Right renal pelvis (tissue), 4 donors: ENCODE measurements around the gene LITAFD. TPM values are rescaled to one million over a fixed set of nuclear protein-coding genes. Genes with fewer than 3 reads are reported as not detected.
"Not testable (repeated sequence)": the region's sequence is repeated elsewhere in the genome, so short reads cannot be mapped to it uniquely, and the experiment has no call there.

Experiments used
- DNase-seq, 4 donors: peaks; one replicate each; pipeline ENCODE4 v3.0.0-alpha.2; 2013; ENCODE audit warnings: low read depth in 4 of 4, low spot score in 3 of 4, missing footprints in 1 of 4
- polyA plus RNA-seq, 4 donors: library from polyadenylated mRNA; unstranded; fragments of 120-200 nt; gene quantifications; one replicate each; pipeline ENCODE4 v1.2.1, GENCODE V29; 2013; ENCODE audit not compliant: insufficient read length in 4 of 4

LITAFD gene
- polyA plus RNA-seq: under 1 TPM in 1 of 4 donors, not detected in 3; 0.20 TPM

DNA sequence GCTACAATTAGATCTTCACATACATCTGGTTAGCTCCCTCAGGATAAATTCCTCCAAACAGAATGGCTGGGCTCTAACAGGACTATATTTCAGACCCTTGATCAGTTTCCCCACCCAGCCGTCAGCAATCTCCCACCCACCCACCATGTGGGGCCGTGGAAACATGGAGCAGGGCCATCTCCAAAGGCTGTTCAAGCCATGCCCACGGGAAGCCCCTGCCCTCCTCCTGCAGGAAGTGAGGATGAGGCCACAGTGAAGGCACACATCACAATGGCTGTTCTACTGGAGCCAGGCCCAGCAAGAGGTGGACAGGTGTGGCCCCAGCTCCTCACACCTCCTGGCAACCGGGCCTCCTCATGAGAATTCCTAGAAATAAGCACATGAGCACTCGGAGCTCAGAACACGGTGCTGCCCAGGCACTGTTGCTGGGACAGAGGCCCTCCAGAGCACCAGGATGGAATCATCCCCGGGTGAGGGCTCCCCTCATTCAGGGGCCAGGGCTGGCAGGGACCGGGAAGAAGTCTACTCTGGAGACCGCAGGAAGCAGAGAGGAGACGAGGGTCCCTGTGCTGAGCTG lies at the start of gene LITAFD:
Gene LITAFD, plus strand, starts transcription at position 311 of the 577 bp plus-strand sequence. CDS start 2,005 bp downstream, outside the sequence.
- DNase-seq: no peak

DNA sequence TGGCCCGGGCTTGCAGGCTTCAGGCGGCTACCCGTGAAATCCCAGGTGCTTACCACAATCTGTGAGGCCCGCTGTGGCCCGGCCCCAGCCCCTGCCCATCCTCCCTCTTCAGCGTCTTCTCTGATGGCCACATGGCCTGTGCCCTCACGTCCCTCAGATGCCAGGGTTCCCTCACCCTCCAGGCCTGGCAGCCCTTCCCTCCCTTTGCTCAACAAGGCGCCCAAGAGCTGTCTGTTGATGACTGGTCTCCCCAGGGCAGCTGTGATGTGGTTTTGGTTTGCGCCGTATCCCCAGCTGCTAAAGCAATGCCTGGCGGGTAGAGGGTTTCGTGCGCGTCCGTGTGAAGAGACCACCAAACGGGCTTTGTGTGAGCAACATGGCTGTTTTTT lies 49.4 kb upstream of the LITAFD start:
- no peak for DNase-seq

DNA sequence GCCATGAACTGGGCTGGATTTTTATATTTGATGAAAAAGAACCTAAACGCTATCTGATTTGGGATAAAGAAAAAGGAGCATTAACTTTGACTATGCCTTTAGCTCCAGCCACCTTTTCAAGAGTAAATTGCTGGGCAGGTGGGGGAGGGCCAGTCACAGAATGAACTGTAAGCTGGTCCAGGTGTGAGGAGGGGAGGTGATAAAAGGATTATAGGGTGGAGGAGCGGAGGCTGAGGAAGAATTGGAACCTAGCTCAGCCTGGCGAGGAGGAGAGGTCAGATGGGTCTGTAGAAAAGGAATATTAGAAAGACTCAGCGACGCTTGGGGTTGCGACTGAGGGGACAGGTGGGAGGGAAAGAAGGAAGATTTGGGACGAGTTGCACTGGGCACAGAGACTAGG lies 45.4 kb upstream of the LITAFD start:
- DNase-seq: not testable (repeated sequence)

DNA sequence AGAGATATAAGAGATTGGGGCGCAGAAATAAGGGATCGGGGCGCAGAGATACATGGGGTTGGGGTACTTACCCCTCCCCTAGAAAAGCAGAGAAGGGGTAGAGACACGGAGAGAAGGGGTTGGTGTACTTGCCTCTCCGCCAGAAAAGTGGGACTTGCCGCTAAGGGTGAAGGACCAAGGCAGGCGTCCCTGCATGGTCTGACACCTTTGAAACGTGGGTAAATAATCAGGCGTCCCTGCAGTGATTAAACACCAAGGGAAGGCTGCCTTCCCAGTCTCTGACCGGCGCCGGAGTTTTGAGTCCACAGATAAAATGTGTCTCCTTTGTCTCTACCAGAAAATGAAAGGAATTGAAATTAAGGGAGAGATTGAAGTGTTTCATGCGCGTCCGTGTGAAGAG lies 44.6 kb upstream of the LITAFD start:
- not testable (repeated sequence) for DNase-seq

DNA sequence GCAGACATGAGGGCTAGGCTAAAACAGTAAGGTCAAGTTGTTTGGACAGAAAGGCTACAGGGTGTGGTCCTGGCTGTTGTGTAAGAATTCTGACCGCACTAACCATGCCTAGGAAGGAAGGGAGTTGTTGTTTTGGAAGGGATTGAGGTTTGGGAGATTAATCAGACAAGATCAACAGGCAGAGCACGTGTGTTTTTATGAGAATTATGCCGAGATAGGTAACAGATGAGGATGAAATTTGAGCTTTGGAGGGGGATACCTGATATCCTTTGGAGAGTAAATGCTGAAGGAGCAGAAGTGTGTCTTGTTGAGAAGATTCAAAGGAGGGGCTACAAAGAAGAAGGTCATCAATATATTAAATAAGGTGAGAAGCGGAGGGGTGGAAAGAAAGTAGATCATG lies 40.1 kb upstream of the LITAFD start:
- DNase-seq: not testable (repeated sequence)

DNA sequence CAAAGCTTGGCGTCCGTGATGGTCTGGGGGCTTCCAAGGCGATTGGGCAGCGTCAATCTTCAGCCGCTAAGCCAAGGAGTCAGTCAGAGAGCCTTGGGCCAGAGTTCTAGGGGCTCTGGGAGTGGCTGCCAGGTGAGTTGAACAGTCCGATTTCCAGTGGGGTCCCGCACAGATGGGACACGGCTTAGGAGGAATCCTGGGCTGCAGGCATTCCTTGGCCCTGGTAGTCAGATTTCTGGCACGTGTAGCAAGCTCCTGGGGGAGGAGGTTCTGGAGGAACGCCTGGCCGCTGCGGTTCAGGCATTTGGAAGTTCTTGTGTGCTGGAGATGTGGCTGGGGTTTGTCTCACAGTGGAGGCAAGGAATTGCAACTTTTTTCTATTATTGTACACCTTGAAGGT lies 38.9 kb upstream of the LITAFD start:
- DNase-seq: not testable (repeated sequence)

DNA sequence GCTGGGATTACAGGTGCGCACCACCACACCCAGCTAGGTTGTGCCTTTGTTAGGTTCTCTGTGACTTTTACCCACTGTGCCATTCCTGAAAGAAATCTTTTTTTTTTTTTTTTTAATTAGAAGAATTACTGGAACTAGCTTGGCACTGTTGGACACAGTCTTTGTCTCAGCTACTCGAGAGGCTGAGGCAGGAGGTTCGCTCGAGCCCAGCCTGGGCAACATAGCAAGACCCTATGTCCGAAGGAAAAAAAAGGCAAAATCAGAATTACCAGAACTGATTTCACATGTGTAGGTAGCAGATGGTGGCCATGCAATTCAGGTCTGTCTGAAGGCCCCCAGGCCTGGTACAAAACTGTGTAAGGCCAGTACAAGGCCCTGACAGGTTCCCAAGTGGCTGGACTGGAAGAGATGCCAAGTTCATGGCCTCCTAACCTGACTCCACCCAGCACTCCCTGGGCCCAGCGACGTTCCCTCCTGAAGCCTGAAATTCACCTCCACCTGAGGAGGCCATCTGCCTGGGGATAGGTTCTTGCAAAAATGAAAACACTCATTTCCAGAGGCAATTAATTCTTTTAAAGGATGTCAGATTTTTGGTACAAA lies 36.4 kb upstream of the LITAFD start:
- DNase-seq: no peak

DNA sequence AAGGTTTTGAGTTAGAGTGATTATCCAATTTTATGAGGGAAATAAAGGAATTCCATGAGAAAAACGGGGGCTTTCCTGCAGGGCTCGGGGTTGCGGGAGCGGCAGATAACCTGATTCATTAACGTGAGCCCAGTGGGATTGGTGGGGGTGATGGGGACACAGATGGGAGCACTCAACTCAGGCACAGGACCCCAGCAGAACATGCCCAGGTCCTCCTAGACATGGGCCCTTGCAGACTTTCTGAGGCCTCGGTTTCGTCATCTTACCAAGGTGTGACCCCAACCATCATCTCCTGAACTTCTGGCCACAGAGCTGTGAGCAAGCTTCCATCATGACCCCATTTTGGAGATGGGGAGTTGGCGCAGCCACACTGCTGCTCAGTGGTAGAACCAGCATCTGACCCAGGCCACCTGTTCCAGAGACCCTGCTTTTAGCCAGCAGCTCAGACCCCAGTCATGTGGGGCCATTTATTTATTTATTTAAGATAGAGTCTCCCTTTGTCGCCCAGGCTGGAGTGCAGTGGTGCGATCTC lies 35.7 kb upstream of the LITAFD start:
- no peak for DNase-seq

DNA sequence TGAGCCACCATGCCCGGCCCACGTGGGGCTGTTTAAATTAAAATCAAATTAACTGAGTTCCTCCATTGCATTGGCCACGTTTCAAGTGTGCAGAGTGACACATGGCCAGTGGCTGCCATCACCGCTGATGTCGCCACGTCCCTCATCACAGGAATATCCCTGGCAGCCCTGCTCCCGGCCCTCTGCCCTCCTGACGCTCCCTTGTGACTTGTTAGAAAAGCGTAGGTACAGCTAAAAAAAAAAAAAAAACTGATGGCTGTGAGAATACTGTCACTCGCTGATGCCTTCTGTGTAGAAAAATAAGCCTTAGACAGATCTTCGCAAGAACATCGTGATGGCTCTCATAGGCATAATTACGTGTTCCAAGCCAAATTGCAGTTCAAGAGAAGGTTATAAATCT lies 35.0 kb upstream of the LITAFD start:
- no peak for DNase-seq

DNA sequence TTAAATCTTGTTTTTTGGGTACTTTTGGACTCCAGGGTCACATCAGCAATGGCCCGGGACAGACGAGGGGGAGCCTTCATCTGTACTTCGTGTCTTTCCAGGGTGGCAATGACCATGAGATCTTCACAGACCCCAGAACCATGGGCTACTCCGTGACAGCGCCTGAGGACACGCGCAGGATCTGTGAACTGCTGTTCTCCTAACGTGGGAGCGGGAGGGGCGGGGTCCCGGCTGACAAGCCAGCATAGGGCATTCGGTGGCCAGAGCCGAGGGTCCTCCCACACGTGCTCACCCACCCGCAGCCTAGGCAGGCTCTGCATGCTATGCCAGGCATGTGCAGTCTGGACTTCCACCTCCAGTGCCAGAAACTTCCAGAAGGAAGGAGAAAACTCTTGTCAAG lies 34.5 kb upstream of the LITAFD start:
- no peak for DNase-seq

DNA sequence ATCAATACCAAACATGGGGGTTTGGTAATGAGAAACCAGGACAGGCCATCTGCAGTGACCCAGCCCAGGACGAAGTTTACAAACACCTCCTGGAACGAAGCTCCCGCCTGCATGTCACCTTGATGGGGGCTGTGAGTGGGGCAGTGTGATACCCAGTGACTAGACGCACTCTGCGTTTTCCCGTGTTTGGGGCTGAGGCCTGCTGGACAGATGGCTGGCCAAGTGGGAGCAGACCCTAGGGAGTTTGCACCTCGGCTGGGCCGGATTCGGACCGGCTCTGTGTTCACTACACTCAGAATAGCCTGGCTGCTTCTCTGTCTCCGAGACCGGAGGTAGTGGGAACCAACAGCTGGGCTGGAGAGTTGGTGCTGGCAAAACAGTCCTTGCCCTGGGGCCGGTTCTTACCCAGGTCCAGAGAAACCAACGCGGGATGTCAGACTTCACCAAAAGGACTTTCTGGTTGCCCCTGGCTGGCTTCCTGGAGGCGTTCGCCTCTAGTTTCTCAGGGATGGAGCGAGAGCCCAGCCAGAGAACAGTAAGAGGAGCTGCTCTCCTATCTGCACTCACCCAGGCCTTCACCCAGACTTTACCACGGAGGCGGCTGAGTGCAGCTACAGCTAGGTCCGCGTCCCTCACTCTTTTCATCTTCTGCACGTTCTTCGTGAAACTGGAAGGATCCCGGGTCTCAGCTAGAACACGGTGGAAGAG lies 33.8 kb upstream of the LITAFD start:
- no peak for DNase-seq

DNA sequence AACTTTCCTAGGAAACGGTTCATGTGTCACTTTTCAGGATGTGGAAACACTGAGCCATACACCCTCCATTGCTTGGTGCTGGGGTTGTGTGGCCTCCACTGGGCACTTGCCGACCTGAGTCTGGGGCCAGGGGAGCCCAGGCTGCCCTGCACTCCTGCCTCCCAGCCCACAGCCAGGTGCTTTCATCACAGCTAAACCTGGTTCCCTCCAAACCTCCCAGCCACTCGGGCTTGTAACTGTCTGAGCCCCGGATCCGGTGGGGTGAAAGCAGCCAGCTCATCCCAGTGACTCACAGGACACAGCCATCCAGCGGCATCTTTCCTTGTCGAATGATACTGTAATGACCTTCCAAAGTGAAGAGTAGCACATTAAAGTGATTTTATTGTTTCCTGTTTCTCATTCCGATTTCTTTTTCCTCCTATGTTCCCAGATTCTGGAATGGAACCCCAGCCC lies 33.2 kb upstream of the LITAFD start:
- no peak for DNase-seq

DNA sequence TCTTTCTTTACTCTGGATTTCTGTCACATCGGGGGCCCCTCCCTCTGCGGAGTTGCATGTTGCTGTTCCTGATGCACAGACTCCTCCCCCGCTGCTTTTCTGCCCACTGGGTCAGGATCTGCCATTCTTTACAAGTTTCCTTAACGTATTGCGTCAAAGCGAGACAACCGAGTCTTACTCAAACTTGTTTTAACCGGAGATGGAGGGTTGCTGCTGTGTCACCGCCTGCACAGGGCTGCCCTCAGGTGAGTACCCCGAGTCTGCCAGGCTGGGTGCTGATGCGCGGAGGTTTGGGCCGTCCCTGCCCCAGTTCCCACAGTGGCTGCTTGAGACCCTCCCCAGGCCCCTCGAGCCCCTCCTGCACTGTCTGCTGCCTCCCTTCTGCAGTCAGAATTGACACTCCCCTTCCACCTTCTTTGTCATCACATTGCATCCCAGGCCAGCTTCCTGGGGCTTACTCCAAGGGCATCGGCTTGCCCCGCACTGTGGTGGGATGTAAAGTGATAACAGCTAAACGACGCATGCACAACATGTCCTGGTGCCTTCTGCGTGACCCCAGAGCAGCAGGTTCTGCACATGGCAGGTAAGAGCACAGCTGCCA lies 32.6 kb upstream of the LITAFD start:
- DNase-seq: no peak

DNA sequence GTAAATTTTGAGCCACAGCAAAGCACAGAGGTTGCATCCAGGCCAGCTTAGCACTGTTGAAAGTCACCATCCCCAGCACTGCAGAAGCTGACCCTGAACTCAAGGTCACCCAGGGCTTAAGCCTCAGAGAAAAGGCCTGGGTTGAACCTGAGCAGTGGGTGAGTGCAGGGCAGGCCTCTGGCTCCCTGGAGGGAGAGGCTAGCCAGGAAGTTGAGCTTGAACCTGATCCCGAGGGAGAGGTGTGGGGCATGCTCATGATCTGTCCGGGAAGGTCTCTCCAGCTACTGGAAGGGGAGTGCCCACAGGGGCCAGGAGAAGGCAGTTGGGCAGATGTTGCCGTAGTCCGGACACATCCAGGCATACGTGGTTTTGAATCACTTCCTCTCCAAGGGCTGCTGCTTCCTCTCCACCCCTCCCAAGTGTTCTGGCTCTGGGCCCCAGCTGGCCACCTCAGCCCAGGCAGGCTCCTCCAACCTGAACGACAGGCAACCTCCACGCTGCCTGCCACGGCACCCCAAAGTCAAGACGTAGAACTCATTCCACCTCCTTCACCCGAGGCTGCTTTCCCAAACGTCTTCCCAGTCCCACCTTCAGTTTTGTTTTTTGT lies 31.8 kb upstream of the LITAFD start:
- DNase-seq: no peak

DNA sequence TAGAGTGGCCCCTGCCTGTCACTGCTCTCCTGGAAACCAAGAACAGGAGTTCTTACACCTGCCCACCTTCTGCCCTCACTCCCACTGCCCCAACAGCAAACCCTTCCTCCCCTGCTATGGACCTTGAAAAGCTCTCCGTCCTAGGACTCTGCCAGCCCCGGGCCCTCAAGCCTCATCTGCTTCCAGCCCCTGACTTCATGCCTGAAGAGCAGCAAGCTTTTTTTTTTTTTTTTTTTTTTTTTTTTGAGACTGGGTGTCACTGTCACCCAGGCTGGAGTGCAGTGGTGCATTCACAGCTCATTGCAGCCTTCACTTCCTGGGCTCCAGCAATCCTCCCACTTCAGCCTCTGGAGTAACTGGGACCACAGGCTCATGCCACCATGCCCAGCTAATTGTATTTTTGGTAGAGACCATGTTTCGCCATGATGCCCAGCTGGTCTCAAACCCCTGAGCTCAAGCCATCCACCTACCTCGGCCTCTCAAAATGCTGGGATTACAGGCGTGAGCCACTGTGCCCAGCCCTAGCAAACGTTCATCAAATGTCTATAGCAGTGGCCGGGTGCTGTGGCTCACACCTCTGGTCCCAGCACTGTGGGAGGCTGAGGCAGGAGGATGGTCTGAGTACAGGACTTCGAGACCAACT lies 30.3 kb upstream of the LITAFD start:
- no peak for DNase-seq

DNA sequence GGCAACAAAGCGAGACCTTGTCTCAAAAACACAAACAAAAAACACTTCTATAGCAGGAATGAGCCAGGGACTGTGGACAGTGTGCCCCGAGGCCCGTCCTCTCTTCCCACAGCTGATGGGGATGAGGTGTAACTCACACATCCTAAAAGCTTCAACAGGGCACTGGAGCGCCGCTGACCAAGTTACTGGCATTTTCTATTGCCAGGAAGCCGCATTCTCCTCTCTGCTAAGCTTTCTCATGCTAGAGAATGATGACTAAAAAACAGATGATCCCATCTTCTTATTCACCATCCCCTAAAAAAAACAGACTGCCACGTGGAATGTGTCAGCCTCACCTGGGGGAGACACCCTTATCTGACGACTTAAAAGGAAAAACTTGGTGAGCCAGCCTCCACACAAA lies 29.6 kb upstream of the LITAFD start:
- DNase-seq: no peak

DNA sequence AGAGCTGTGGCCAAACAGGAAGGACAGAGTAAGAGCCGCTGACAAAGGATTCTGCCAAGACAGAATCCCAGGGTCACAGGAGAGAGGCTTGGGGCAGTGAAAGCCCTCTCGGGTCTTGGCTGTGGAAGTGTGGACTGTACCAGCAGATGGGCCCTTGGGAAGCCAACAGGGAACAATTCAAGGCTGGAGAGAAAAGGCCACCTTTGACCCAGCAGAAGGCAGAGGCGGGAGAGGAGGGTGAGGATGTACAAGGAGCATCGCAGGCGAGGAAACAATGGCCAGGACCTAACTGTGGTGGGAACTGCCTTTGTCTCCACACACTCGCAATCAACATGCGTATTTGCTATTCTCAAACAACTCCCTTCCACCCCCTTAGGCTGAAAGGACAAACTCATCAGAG lies 29.0 kb upstream of the LITAFD start:
- no peak for DNase-seq

DNA sequence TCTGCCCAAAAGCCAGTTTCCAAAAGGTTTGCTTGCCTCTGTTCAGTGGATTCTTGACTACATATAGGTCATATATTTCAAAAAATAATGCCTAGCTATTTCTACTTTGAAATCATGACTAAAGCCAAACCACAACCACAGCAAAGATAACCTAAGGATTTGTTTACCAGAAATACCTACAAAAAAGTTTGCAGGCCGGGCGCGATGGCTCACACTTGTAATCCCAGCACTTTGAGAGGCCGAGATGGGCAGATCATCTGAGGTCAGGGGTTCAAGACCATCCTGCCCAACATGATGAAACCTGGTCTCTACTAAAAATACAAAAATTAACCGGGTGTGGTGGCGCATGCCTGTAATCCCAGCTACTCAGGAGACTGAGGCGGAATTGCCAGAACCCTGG lies 28.5 kb upstream of the LITAFD start:
- no peak for DNase-seq

DNA sequence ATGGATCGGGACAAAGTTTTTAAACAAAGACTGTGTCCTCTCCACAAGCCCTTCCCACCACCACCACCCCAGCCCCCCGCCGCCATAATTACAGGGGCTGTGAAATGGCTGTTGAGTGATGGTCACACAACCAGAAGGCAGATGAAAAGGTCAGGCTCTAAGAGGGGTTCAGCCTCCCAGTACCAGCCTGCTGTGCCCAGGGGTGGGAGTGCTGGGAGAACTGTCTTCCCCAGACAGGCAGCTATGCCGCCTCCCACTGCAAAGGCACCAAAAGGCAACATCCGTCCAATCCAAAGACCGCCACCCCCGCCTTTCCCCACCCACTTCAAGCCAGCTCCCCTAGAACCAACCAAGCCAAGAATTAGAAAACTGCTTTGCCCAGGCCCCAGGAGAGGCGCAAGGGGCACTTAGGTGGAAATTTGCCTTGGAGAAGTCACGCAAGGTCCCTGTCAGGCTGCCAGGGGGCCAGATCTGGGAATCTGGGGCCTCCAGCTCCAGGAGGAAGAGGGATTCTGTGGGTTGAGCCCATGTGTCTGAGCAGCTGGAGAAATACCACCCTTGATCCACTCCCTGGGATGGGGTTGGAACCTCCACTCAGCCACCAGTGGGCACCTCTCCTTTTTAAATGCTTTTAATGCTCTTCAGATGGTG lies 27.7 kb upstream of the LITAFD start:
- DNase-seq: no peak
